Measurements from ENCODE around the gene DOCK10.

DOCK10 gene

DNA sequence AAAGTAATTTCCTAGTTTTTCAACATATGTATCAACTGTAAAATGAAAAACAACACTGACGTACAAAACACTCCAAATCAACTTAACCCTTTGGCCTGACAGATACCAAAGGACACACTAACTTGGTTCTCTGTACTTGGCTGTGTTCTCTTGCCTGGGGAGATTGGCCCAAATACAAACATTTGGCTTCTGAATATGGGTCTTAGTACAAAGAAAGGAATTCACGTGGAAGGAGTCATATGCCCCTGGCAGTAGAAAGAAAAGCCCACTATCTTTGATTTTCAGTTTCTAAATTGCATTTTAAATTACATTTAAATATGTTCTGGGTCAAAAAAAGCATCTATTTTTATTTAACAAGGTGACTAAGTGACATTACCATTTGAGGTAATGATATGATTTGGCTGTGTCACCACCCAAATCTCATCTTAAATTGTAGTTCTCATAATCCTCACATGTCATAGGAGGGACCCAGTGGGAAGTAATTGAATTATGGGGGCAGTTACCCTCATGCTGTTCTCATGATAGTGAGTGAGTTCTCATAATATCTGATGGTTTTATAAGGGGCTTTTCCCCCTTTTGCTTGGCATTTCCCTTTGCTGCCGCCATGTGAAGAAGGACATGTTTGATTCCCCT is 172.6 kb downstream of the DOCK10 start:
- no peak for DNase-seq

DNA sequence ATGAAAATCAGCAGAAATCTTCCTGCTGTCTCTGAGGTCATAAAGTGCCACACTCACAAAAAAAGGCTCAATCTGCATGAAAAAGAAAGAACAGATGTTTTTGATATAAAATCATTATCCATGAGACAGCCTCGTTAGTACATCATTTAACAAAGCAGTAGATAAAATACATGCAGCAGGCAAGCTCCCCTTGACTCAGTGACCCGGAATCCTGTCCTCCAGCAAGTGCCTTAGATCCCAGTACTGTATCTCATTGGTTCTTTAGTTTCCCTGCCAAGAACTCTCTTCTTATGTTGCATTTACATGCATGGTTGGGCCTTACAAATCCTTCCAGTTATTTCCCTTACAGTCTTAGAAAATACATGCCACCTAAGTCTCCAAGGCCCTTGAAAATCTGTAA is 177.3 kb downstream of the DOCK10 start:
- no peak for DNase-seq

DNA sequence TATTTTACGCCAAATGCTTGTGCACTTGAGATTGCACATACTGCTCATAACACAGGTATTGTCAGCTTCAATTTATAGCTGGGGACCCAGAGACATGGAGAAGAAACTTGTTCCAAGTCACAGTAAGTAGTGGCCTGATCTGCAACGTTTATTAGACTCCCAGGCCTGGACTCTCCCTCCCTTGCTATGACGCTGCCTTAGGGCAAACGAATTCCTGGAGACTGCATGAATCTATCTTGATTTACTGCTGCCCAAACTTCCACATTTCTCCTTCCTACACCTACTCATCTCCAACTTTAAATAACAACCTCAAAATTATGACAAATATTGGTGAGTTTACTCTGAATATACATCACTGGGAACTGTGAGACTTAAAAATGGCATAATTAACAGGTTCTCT is 181.0 kb downstream of the DOCK10 start:
- no peak for DNase-seq

DNA sequence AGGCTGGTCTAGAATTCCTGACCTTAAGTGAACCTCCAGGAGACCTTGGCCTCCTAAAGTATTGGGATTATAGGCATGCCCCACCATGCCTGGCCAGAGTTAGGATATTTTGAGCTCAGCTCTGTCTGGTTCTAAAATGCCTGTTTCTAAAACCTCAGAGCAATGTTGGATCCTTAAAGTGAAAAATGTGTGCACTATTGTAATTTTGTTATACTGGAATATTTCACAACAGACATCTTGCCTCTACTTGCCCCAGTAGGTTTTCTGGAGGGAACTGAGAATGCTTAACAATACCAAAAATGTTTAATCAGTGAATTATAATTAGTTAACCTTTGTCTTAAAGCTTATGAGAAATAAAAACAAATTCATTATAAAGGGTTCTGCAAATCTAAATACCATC is 181.5 kb downstream of the DOCK10 start:
- no peak for DNase-seq

DNA sequence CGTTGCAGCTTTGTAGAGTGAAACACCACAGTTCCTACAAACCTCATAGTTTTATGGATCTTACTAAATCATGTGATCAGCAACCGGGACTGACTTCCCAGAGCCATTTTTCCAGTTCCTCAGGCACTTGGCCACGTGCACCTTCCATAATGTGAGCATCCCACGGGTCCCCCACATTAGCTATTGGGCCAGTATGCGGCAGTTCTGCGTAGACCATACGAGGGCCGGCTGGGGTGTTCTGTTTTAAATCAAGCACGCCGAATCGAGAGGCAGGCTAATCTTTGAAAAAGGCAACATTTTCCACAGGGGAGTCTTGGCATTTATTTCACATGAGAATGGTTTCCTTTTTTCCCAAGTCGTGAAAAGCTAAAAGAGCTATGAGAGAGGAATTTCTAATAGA is 190.5 kb downstream of the DOCK10 start:
- no peak for DNase-seq

DNA sequence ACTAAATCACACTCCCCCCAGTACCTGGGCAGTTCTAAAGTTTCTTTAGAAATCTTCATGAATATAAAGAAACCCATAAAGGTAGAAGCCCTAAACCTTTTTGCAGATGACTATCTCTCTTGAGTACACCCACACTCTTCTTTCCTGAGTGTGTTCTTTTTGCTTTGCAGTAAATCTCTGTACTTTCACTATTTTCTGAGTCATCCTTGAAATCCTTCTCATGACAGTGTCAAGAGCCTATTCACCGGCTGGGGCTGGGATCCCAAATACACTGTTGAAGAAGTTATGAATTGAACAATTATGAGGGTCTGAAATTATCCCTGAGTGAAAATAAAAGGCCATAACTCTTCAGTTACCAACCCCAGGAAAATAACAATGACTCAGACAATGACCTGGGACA is 192.2 kb downstream of the DOCK10 start:
- DNase-seq, result no peak

DNA sequence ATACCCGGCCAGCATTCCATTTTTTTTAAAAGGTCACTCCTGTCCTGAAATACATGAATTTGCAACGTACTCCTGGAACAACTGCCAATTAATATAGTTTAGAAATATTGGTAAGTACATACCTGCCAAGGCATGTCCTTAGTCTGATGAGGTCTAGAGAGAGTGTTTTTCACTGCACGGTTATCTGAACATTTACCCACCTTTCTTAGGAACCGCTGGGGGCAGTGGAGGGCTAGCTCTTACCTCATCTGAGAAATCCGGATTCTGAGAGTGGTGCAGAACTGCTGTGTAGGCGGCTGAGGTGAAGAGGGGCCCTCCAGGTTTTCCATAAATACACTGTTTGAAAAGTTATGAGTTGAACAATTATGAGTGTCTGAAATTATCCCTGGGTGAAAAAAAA is 193.0 kb downstream of the DOCK10 start:
- no peak for DNase-seq

DNA sequence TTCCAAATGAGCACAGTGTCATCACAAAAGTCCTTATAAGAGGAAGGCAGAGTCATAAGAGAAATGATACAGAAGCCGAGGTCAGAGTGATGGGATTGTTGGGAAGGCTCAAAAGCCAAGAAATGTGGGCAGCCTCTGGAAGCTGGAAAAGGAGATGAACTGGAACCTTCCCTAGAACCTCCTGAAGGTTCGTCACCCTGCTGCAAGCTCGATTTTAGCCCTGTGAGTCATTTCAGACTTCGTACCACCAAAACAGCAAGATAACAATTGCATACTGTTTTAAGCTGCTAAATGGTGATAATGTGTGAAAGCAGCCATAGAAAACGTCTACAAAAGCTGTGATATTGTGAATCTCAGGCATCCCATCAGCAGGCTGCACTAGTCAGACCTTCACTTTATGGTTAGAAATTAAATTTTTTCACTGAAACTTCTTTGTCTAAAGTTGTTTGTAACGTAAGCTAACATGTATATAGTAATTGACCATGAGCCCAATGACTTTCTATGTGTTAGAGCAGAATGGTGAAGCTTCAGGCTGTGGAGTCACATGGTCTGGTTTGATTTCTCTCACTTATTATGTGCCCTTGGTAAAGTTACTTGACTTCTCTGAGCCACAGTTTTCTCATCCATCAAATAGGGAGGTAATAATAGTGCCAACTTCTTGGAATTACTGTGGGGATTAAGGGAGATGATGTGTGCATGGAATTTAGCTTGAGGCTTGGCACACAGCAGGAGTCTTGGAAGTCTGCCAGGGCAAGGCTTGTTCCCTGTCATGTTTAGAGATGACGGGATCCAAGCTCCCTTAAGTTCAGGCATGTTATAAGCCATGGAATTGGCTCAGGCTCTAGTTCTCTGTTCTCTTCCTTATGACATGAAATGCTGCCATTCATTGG is 194.1 kb downstream of the DOCK10 start:
- DNase-seq, result peak; percentile 26

DNA sequence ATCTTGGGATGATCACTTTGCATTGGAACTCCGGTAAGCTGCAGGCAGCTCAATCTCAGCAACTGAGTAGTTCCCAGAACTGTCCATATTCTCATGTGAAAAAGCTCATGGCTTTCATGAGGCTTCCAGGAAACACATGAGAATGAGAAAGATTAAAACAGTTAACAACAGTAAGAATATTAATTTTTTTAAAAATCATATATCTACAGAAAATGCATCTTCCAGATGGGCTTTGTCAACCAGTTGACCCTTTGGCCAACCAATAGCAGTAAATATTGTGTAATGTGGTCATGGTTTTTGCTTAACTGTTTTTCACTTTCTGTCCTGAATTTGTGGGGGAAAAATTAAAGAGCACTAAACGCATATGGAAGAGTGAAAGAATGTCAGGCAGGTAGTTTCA is 194.9 kb downstream of the DOCK10 start:
- no peak for DNase-seq

DNA sequence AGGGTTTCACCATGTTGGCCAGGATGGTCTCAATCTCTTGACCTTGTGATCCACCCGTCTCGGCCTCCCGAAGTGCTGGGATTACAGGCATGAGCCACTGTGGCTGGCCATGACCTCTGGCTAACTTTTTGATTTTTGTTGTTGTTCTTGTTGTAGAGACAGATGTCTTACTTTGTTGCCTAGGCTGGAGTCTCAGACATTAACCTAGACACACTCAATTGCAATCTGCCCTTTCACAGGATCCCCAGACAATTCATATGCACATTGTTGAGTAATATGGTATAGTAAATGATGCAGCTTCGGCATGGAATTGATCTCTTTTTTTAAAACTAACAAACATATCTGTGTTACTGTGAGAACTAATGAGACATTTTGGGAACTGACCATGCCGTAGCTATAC is 195.6 kb downstream of the DOCK10 start:
- DNase-seq, result no peak

DNA sequence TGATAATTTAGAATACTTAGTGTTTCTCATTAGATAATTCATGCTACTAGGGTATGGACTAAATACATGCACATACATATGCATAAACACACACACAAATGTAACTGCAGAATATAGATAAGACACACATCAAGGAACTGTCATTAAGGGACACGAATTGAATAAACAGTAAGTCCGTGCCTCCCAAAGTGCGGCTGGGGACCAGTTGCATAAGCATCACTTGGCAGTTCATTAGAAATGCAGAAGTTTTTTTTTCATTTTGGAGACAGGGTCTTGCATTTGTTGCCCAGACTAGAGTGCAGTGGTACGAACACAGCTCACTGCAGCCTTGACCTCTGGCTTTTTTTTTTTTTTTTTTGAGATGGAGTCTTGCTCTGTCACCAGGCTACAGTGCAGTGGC is 196.1 kb downstream of the DOCK10 start:
- DNase-seq, result no peak

DNA sequence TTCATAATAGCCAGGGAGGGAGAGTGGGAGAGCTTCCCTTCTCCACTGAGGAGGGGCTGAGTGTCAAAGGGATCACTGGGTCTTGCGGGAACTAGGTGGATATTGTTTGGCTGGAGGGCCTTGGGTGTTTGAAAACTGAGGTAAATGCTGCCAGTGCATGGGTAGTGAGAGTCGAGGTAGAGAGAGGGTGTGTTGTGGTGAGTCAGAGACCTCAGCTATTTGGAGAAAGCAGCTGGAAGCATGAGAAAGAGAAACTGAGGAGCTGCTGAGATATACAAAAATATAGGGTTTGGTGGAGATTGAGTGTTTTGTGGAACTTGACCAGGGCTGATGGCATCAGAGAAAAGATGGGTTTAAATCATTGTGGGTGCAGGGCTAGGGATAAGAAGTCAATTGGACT is 199.1 kb downstream of the DOCK10 start:
- no peak for DNase-seq

DNA sequence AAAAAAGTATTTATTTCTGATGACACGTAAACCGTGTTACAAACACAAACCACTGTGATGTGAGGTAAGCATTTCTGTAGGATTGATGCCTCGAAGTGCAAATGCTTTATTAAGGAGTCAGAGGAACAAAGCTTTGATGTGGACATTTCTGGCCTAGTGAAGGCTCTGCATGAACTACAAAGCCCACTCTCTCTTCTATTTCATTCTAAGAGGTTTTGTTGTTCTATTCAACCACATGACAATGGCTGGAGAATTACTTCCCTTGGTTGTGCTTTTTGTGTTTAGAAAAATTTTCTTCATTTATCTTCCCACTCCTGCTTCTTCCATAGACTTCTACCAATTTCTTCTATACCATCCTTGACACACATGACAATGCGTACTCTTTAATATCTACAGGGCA is 200.4 kb downstream of the DOCK10 start:
- no peak for DNase-seq

DNA sequence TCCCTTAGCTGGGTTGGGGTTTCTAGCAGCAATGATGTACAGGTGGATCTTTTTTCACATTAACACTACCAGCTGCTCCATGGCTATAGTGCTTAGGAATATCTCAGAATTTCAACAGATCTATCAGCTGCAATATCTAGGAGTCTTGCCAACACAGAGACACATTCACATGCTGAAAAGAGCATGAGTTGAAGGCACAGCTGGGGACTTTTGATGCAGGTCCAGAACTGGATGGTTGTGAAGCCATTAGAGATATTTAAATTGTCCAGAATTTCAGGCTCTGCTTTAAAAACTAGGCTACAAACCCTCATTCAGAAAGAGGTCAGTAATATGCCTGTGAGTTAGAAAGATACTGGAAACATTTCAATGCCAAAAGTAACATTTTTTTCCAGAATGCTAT is 203.9 kb downstream of the DOCK10 start:
- DNase-seq, result no peak

DNA sequence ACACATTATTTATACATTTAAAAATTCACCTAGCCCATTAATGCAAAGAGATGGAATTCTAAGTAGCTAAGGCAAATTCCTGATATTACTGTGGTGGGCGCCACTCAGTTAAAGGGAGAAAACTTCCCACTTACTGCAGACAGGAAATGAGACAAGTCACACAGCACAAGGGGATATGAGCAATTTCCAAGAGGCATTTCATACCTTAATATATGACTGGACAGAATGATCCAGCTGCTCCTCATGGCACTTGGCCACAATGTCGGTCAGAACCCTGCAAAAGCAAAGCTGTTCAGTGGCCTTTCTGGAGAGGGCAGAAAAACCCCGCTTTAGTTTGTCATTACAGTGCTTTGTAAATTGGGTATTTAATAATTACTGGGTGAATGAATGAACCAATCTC is 204.7 kb downstream of the DOCK10 start:
- DNase-seq, result no peak

DNA sequence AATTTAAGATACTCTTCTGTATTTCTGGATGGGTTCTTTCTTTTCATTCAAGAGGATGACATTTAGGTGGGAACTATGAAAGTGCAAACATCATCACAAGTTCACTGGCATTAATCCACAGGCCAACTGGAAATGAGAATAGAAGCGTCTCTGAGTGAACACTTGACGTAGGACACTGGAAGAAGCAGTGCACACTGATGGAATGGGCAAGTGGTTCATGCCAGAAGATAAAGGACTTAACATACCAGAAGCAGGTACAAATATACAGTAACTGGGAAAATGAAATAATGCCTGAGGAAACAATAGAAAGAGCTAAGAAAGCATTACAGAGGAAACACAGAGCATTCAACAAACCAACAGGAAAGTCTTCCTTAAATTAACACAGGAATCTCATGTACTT is 205.2 kb downstream of the DOCK10 start:
- DNase-seq, result no peak

DNA sequence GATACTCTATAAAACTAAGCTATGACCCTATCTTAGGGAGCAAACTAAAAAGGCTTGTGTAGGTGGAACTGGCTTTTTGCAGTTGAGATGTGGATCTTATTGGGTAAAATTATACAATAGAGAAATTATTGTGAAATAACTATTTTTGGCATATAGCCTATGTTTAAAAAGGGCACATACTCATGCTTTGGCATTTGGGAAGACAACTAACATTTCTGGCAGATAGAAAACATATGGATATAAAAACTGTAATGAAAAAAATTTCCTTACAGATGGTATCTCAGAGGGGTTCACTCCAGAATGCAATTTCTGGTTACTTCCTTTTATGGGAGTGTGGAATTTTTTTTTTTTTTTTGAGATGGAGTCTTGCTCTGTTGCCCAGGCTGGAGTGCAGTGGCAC is 206.0 kb downstream of the DOCK10 start:
- no peak for DNase-seq

DNA sequence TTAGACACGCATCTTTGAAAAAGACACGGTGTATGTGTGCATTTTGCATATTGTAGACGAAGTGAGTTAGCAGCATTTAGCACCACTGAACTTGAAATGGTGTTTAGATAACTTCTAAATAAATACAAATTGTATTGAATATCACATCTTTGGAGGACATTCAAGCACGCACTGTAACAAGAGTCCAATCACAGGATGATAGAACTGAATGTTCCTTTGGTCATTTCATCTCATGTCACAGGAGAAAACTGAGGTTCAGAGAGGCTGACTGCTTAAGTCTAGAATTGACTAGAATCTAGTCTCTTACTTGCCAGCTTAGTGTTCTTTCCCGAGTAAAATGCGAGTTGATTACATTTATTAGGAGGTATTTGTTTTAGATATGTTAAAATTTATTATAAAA is 206.9 kb downstream of the DOCK10 start:
- DNase-seq, result no peak

DNA sequence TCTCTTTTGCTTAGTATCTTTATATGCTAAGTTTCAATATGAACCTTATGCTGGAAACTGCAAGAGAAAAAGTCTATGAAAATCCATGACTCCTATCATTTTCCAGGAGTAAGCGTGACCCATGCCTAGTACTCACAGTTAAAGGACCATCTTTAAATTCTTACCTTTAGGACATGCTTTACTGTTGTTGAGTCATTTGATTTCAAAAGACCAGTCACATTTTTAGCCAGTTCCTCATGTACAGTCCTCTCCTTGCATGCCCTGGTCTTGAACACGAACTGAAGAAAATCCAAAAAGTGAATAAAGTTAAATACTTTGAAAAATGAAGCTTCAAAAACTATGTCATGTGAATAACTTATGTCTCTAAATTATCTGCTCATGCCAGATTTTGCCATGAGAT is 208.3 kb downstream of the DOCK10 start:
- no peak for DNase-seq

DNA sequence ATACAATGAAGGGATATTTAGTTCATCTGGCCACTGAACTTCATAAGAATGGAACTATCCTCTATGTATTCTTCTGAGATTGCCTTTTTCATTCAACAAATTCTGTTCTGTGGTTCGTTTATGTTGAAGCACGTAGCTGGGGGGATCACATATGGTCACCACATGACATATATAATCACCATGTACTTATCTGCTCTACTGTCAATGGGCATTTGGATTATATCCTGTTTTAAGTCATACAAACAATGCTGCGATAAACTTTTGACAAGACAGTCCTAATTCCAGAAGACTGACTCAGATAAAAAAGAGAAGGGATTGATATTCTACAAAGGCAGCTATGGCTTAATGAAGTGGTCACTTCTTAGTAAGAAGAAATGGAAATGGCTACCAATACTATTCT is 210.1 kb downstream of the DOCK10 start:
- no peak for DNase-seq

DNA sequence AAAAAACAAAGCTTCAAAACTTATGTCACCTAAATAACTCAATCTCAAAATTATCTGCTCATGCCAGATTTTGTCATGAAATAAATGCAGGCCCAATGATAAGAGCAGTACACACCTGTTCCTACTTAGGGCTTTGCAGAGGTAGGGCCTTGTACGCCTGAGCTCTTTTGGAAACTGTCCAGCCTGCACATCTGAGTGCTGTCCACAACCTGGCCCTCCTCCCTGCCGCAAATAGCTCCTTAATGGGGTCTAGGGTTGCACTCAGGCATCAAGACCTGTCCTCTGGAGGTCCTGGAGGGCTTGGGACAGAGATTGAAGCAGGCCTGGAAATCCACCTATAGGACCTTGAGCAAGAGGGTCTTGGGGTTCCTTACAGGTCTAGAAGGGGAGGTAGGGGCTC is 210.7 kb downstream of the DOCK10 start:
- no peak for DNase-seq

DNA sequence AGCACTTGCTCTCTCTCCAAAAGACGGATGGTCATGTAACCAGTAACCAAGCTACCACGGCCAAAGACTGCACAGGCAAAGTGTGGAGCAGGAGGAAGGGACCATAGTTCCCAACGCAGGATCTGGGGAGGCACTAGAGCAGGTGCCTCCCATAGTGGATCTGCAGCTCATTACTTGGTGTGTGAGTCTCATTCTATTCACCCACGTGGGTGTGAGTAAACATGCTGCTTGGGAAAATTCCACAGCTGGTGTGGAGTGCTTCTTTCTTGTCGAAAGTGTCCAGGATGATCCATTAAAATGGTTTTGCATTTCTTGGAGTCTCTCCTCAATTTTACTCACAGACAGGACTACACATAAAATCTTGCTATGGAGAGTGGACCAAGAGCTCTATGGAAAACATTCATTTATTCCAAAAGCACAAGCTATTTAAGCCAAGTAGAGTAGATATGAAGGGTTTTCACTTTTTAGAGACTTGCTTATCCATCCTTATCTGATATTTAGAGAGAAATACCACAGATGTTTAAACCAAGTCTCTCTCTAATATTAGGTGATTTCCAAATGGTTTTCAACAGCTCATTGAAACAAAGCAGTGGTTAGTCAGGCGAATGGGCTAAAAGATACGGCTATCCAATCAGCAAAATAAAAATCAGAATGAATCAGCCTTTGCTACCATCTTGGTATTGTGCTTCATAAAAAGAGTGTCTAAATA is 221.8 kb downstream of the DOCK10 start:
- peak; percentile 0 for DNase-seq

DNA sequence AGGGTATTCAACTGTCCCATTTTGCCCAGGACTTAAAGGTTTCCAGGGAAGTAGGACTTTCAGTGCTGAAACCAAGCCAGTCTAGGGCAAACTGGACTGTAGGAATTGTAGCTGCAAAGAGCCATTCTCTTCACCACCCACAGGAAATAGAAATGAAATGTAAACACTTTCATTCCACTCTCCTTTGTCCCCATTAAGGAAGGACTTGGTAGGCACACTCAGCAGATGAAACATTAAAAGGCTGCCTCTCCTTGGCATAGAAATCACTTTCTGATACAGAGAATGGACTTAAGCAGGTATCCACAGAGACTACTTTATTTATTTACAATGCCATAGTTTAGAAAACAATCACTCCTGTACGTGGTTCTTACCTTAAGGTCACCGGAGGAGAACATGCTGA is 223.2 kb downstream of the DOCK10 start:
- peak; percentile 22 for DNase-seq

DNA sequence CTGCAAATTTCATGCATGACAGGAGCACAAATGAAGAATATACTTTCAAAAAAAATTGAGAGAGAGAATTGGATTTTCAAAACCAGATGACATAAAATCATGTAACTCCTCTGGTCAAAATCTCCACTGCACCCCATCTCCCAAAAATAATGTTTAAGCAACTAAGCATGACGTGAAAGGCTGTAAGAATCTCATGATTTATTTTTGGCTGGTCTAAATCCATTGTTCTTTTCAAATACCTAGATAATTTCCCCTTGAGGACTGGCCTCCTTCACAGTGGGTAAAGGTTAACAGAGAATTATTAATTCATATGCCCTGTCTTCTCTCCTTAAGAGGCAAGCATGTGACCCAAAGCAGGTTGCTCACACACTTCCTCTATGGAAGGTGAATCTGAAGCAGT is 224.6 kb downstream of the DOCK10 start:
- no peak for DNase-seq

Measured in NCI-H146 (cell line).